Ishikawa (cell line): ENCODE data around the gene RNASE7.

Source experiments
- CEBPB ChIP-seq: IDR thresholded peaks from 2 replicates; pipeline ENCODE4 v1.6.1; 2012
- CREB1 ChIP-seq: IDR thresholded peaks from 2 replicates; pipeline ENCODE4 v1.6.1; 2012; ENCODE audit warnings: low read depth
- EGR1 ChIP-seq: IDR thresholded peaks from 2 replicates; pipeline ENCODE4 v1.6.1; 2012
- EP300 ChIP-seq: IDR thresholded peaks from 2 replicates; pipeline ENCODE4 v1.6.1; 2012; ENCODE audit warnings: borderline replicate concordance
- FOXM1 ChIP-seq: IDR thresholded peaks from 2 replicates; pipeline ENCODE4 v1.6.1; 2012; ENCODE audit warnings: low read depth, borderline replicate concordance
- MAX ChIP-seq: IDR thresholded peaks from 2 replicates; pipeline ENCODE4 v1.6.1; 2012
- NFIC ChIP-seq: IDR thresholded peaks from 2 replicates; pipeline ENCODE4 v1.6.1; 2012
- RAD21 ChIP-seq: IDR thresholded peaks from 2 replicates; pipeline ENCODE4 v1.6.1; 2012; ENCODE audit warnings: low read depth
- REST ChIP-seq: IDR thresholded peaks from 2 replicates; pipeline ENCODE4 v1.6.1; 2012; ENCODE audit warnings: low read depth, mild to moderate bottlenecking
- TAF1 ChIP-seq: IDR thresholded peaks from 2 replicates; pipeline ENCODE4 v1.6.1; 2012; ENCODE audit warnings: low read depth, mild to moderate bottlenecking
- TCF12 ChIP-seq: IDR thresholded peaks from 2 replicates; pipeline ENCODE4 v1.6.1; 2012; ENCODE audit warnings: low read depth
- TEAD4 ChIP-seq: IDR thresholded peaks from 2 replicates; pipeline ENCODE4 v1.6.1; 2012
- USF1 ChIP-seq: IDR thresholded peaks from 2 replicates; pipeline ENCODE4 v1.6.1; 2012
- YY1 ChIP-seq: IDR thresholded peaks from 2 replicates; pipeline ENCODE4 v1.6.1; 2012; ENCODE audit warnings: low read depth
- ZBTB7A ChIP-seq: IDR thresholded peaks from 2 replicates; pipeline ENCODE4 v1.6.1; 2012; ENCODE audit warnings: low read depth

The RNASE7 gene

GRCh38 chr14:20998139-20998538 is 44.0 kb upstream of the RNASE7 start:
- TF ChIP-seq NFIC (no peak), TCF12 (no peak), MAX (no peak), EGR1 (no peak), CREB1 (no peak), TEAD4 (no peak), YY1 (no peak), ZBTB7A (no peak), FOXM1 (no peak)

- TF ChIP-seq EGR1 (no peak), EP300 (0 out of 2 replicates have a peak, but pooled peaks have one; percentile 28), TCF12 (0 out of 2 replicates have a peak, but pooled peaks have one; percentile 35)
These were observed 43.3 kb upstream of the RNASE7 start, which contains the start of gene SLC39A2 for GRCh38 chr14:20998674-20999366. SLC39A2 (plus strand) TSS chr14:20999293; CDS start chr14:20999447, 154 bp downstream.

GRCh38 chr14:20999591-20999990 is 42.6 kb upstream of the RNASE7 start:
- no peak for TF ChIP-seq CEBPB
- TF ChIP-seq ZBTB7A: no peak
- no peak for TF ChIP-seq EP300
- no peak for TF ChIP-seq MAX
- TF ChIP-seq CREB1: no peak
- TF ChIP-seq RAD21: no peak
- TF ChIP-seq TCF12: no peak
- no peak for TF ChIP-seq TAF1
- TF ChIP-seq NFIC: no peak
- TF ChIP-seq FOXM1: no peak
- no peak for TF ChIP-seq TEAD4
- TF ChIP-seq REST: no peak
- TF ChIP-seq YY1: no peak

GRCh38 chr14:21001218-21001617 is 40.9 kb upstream of the RNASE7 start:
- no peak for TF ChIP-seq USF1
- TF ChIP-seq REST: no peak
- TF ChIP-seq EGR1: no peak
- no peak for TF ChIP-seq TAF1
- no peak for TF ChIP-seq CREB1
- no peak for TF ChIP-seq RAD21
- no peak for TF ChIP-seq NFIC
- no peak for TF ChIP-seq CEBPB
- TF ChIP-seq EP300: no peak
- TF ChIP-seq TCF12: no peak

GRCh38 chr14:21003788-21004346 is 38.3 kb upstream of the RNASE7 start:
- TF ChIP-seq EP300: no peak
- TF ChIP-seq EGR1: no peak
- no peak for TF ChIP-seq TEAD4
- no peak for TF ChIP-seq RAD21
- no peak for TF ChIP-seq USF1
- no peak for TF ChIP-seq CREB1
- no peak for TF ChIP-seq NFIC
- no peak for TF ChIP-seq MAX
- no peak for TF ChIP-seq ZBTB7A
- no peak for TF ChIP-seq TCF12
- no peak for TF ChIP-seq YY1
- TF ChIP-seq CEBPB: no peak
- TF ChIP-seq TAF1: no peak

- no peak for TF ChIP-seq CEBPB
- TF ChIP-seq EGR1: no peak
- TF ChIP-seq REST: no peak
- TF ChIP-seq FOXM1: no peak
- TF ChIP-seq YY1: no peak
- no peak for TF ChIP-seq EP300
- no peak for TF ChIP-seq MAX
- no peak for TF ChIP-seq TCF12
- TF ChIP-seq ZBTB7A: no peak
- TF ChIP-seq RAD21: no peak
- TF ChIP-seq TEAD4: no peak
- TF ChIP-seq NFIC: no peak
- no peak for TF ChIP-seq CREB1
- TF ChIP-seq USF1: no peak
- TF ChIP-seq TAF1: no peak
These were observed 31.0 kb upstream of the RNASE7 start for GRCh38 chr14:21011136-21011535.
